ENCODE data around the gene PDE6G.

Gene PDE6G

DNA sequence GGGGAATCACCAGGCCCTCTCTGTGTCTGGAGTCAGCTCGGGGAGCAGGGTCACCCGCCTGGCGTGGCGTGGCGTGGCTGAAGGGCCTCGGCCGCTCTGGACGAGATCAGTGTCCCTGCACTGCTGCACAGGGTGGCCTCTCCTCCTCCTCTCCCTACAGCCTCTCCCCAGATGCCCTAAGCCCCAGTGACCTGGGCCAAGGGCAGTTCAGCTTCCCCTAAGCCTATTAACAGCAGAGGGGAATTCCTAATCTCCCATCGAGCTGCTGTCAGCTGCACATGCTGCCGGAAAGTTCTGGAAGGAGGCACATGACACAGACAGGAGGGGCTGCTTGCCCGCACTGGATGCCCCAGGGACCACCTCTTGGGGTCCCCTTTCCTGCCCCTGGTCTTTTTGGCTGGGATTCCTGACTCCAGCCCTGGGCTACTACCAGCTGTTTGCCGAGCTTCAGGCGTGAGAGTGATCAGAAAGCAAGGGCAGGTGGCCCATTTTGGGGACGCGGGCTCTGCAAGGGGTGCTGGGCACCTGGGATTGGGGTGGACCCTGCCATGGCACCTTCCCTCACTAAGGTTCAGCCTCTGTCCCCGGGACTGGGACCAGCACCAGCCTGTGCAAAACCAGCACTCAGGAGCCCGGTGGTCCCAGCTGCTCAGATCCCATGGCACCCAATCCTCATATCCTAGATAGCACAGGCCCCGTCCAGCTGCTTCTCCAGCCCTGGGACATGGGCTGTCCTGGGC, 794 bp downstream of the PDE6G start:
- no peak overlapping the region for H3K4me3 ChIP-seq (ENCODE audit: severe bottlenecking)
- DNase-seq (ENCODE audit: low spot score), result no peak
- no peaks in the 10 kb centered on the region for H3K27me3 ChIP-seq (ENCODE audit: insufficient read depth, poor library complexity, severe bottlenecking)
- no peak for TF ChIP-seq CTCF (IDR thresholded peaks at IDR 0.05; ENCODE audit: poor library complexity, severe bottlenecking)
- H3K27ac ChIP-seq (ENCODE audit: poor library complexity, severe bottlenecking), result no peak overlapping the region
- H3K9me3 ChIP-seq (ENCODE audit: severe bottlenecking), result no peaks in the 10 kb centered on the region
- peaks cover 8% of the 10 kb centered on the region for H3K4me1 ChIP-seq (ENCODE audit: insufficient read depth, poor library complexity, severe bottlenecking)
- ATAC-seq (ENCODE audit: low read depth), result no peak
- H3K36me3 ChIP-seq (ENCODE audit: low read depth), result no peaks in the 10 kb centered on the region

DNA sequence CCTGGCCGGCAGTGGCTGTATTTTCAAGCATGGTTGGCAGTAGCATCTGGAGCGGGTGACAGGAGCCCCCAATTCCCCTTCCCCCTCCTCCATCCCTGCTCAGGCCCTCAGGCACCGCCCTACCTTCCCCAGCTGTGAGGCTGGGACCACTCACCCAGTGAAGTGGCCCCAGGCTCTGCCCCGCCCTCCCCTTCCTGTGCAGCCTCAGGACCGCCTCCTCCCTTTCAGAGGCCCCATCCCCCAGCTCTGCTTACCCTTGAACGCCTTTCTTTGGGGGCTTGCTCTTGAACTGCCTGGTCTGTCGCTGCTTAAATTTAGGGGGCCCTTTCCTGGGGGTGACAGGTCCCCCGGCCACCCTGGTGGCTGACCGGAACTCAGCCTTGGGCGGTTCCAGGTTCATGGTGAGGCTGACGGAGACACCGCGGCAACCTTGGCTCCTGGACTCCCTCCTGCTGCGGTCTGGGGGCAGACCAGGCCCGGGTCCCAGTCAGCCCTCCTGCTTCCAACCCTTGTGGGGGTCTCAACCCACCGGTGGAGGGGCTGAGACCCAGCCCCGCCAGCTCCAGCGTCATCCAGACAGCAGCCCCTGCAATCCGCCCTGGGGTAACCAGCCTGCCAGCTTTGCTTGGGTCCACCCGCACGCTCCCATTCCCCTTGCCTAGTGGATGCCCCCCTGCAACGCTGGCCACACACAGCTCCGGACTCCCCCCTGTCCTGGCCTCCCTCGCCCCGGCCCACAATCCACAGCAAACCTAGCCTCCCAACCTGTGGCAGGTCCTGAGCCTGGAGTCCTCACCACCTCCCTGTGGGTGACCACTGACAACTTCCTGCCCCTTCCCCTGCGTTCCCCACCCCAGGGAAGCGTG, 3.2 kb downstream of the PDE6G start:
- Histone ChIP-seq H3K9me3 (ENCODE audit: severe bottlenecking) (peaks cover 6% of the 10 kb centered on the region), H3K4me3 (ENCODE audit: severe bottlenecking) (no peak overlapping the region), H3K36me3 (ENCODE audit: low read depth) (no peaks in the 10 kb centered on the region), H3K27me3 (ENCODE audit: insufficient read depth, poor library complexity, severe bottlenecking) (peaks cover 13% of the 10 kb centered on the region), H3K27ac (ENCODE audit: poor library complexity, severe bottlenecking) (no peak overlapping the region), H3K4me1 (ENCODE audit: insufficient read depth, poor library complexity, severe bottlenecking) (no peaks in the 10 kb centered on the region)
- no peak for DNase-seq (ENCODE audit: low spot score)
- no peak for TF ChIP-seq CTCF (IDR thresholded peaks at IDR 0.05; ENCODE audit: poor library complexity, severe bottlenecking)
- ATAC-seq (ENCODE audit: low read depth), result no peak

DNA sequence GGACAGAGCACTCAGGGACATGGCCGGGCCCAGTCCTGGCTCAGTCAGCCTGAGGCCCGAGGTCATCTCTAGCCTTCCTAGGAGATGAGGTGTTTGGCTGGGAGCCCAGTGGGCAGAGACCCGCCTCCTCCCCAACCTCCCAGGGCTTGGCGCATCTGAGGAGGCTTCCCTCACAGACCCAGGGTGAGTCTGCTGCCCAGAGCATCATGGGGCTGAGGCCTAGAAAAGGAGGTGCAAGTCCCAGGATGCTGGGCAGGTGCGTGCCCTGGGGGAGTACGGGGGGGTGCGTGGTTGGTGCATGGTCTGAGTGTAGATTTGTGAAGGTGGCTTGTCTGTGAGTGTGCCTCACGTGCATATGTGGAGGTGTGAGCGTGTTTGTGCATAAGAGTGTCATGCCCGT, 4.7 kb downstream of the PDE6G start:
- DNase-seq (ENCODE audit: low spot score) (peak; percentile 86), ATAC-seq (ENCODE audit: low read depth) (peak; percentile 87)
- peaks cover 6% of the 10 kb centered on the region for H3K9me3 ChIP-seq (ENCODE audit: severe bottlenecking)
- no peaks in the 10 kb centered on the region for H3K36me3 ChIP-seq (ENCODE audit: low read depth)
- H3K27ac ChIP-seq (ENCODE audit: poor library complexity, severe bottlenecking), result no peak overlapping the region
- no peaks in the 10 kb centered on the region for H3K4me1 ChIP-seq (ENCODE audit: insufficient read depth, poor library complexity, severe bottlenecking)
- peaks cover 24% of the 10 kb centered on the region for H3K27me3 ChIP-seq (ENCODE audit: insufficient read depth, poor library complexity, severe bottlenecking)
- no peak for TF ChIP-seq CTCF (IDR thresholded peaks at IDR 0.05; ENCODE audit: poor library complexity, severe bottlenecking)
- no peak overlapping the region for H3K4me3 ChIP-seq (ENCODE audit: severe bottlenecking)

GRCh38 chr17:81650951-81651350, 5.4 kb downstream of the PDE6G start:
- no peak for ATAC-seq (ENCODE audit: low read depth)
- Histone ChIP-seq H3K4me1 (ENCODE audit: insufficient read depth, poor library complexity, severe bottlenecking) (no peaks in the 10 kb centered on the region), H3K27ac (ENCODE audit: poor library complexity, severe bottlenecking) (no peak overlapping the region), H3K4me3 (ENCODE audit: severe bottlenecking) (no peak overlapping the region), H3K27me3 (ENCODE audit: insufficient read depth, poor library complexity, severe bottlenecking) (peaks cover 24% of the 10 kb centered on the region), H3K9me3 (ENCODE audit: severe bottlenecking) (peaks cover 6% of the 10 kb centered on the region), H3K36me3 (ENCODE audit: low read depth) (no peaks in the 10 kb centered on the region)
- DNase-seq (ENCODE audit: low spot score), result no peak
- TF ChIP-seq CTCF (IDR thresholded peaks at IDR 0.05; ENCODE audit: poor library complexity, severe bottlenecking), result no peak
